SHP77 (cell line): Measurements from ENCODE around the gene FAHD2A.
"Not testable (repeated sequence)": the region's sequence is repeated elsewhere in the genome, so short reads cannot be mapped to it uniquely, and the experiment has no call there.

Source experiments
- DNase-seq, 2 experiments: peaks; one replicate each; lab custom pipeline; 2025; lab: John Stamatoyannopoulos, UW

Gene FAHD2A

DNA sequence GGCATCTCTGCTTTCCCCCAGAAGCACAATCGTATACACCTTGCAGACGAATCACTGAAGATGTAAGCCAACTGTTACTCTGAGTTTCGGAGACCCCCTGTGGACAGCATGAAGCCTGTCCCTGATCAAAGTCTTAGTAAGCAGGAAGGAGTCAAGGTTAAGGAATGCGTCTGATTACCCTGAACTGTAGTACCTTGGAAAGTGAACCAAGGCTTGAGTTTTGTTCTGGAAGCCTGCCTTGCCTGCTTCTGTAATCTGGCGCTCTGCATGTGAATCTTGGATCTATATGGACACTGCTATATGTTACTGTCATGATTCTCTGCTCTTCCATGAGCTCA, 33.3 kb downstream of the FAHD2A start:
- DNase-seq: not testable (repeated sequence)

DNA sequence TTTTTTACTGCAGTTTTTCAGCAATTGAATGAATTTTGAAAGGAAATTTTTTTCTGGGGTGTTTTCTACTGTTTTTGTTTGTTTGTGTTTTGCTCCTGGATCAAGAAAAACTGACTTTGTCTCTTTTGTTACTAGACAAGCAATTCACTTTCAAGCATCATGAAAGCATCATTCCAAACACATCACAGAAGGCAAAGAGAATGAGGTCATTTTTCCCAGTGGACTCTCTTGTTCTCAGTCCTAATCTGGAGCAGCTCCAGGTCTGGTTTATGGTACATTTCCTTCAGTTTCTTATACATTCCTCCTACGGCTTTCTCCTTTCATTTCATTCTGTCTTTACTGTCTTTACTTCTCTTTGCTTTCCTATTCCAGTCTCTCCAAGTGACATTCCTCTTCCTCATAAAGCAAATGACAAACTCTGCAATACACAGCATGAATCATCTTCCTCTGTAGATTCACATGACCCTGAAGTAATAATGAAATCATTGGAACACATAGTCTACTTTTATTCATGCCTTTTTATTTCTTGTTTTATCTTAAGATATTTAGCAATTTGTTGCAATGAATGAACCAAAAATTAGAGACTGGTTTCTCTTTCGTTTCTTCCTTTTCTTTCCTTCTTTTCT, 40.1 kb downstream of the FAHD2A start:
- DNase-seq: not testable (repeated sequence)

- DNase-seq: not testable (repeated sequence)
Observed at GRCh38 chr2:95445317-95445716, 42.8 kb downstream of the FAHD2A start.

- DNase-seq: not testable (repeated sequence)
Observed at GRCh38 chr2:95463292-95463691, 60.8 kb downstream of the FAHD2A start.
